Thoracic aorta (tissue), 2 donors: ENCODE measurements around the gene RFK. TPM values are rescaled to one million over a fixed set of nuclear protein-coding genes. Genes with fewer than 3 reads are reported as not detected.

Experiments
- ATAC-seq: fragments of 150-250 bp; one replicate; pipeline ENCODE4 v1.8.0; 2017; ENCODE audit warnings: low read depth; ENCODE audit not compliant: insufficient number of reproducible peaks, low FRiP score
- DNase-seq: peaks from one replicate; pipeline ENCODE4 v3.0.0-alpha.2; 2020; ENCODE audit warnings: low spot score
- H3K27ac ChIP-seq, 2 donors: fragments of 200-600 bp; sonication (generic); 1 replicate in 1 of 2; 2 replicates in 1 of 2; pipeline ENCODE4 v1.5.1; 2016; ENCODE audit warnings: mild to moderate bottlenecking in 2 of 2, moderate library complexity in 2 of 2
- H3K27me3 ChIP-seq: fragments of 200-600 bp; sonication (generic); replicated peaks from 2 replicates; pipeline ENCODE4 v1.6.0; 2016; ENCODE audit warnings: mild to moderate bottlenecking; ENCODE audit not compliant: insufficient read depth
- H3K36me3 ChIP-seq: fragments of 200-600 bp; sonication (generic); one replicate; pipeline ENCODE4 v1.5.1; 2016
- H3K4me1 ChIP-seq, 2 donors: fragments of 200-600 bp; sonication (generic); 1 replicate in 1 of 2; 2 replicates in 1 of 2; pipeline versions ENCODE4 v1.5.1 to v1.6.0; 2016; ENCODE audit warnings: low read depth in 2 of 2, mild to moderate bottlenecking in 1 of 2; ENCODE audit not compliant: control insufficient read depth in 1 of 2
- H3K4me3 ChIP-seq: fragments of 200-600 bp; sonication (generic); 2 replicates; pipeline ENCODE4 v1.5.1; 2016; ENCODE audit warnings: mild to moderate bottlenecking
- H3K9me3 ChIP-seq: fragments of 200-600 bp; sonication (generic); 2 replicates; pipeline ENCODE4 v1.5.1; 2016
- CTCF ChIP-seq: fragments of 200-600 bp; sonication (generic); IDR thresholded peaks from one replicate; pipeline ENCODE4 v1.5.1; 2019; ENCODE audit warnings: antibody characterized with exemption
- total RNA-seq, 2 donors: library from RNA; depleted of rRNA; stranded (reverse); fragments of >200 nt; gene quantifications; one replicate each; pipeline versions ENCODE4 v1.1.0 to v1.2.3, GENCODE V29; 2016

The RFK gene
- total RNA-seq, 2 donors from 2014 or later, result 21.6 to 33.4 TPM

- Histone ChIP-seq H3K27me3 (no peaks in the 10 kb centered on the region), H3K27ac (no peak overlapping the region), H3K4me3 (no peak overlapping the region), H3K36me3 (no peaks in the 10 kb centered on the region), H3K9me3 (no peaks in the 10 kb centered on the region), H3K4me1 (no peaks in the 10 kb centered on the region)
- no peak for TF ChIP-seq CTCF
- ATAC-seq, result no peak
- DNase-seq, result no peak
Measured at GRCh38 chr9:76354221-76354620, 40.0 kb downstream of the RFK start.

GRCh38 chr9:76353280-76353679 lies 40.9 kb downstream of the RFK start:
- TF ChIP-seq CTCF, result no peak
- no peaks in the 10 kb centered on the region for H3K4me1 ChIP-seq
- H3K9me3 ChIP-seq, result no peaks in the 10 kb centered on the region
- ATAC-seq, result no peak
- H3K4me3 ChIP-seq, result no peak overlapping the region
- no peaks in the 10 kb centered on the region for H3K36me3 ChIP-seq
- no peaks in the 10 kb centered on the region for H3K27me3 ChIP-seq
- DNase-seq, result no peak
- H3K27ac ChIP-seq, result no peak overlapping the region

GRCh38 chr9:76352026-76352620 lies 42.1 kb downstream of the RFK start:
- no peaks in the 10 kb centered on the region for H3K4me1 ChIP-seq
- no peak overlapping the region for H3K27ac ChIP-seq
- no peaks in the 10 kb centered on the region for H3K36me3 ChIP-seq
- TF ChIP-seq CTCF, result no peak
- DNase-seq, result no peak
- no peaks in the 10 kb centered on the region for H3K9me3 ChIP-seq
- H3K4me3 ChIP-seq, result no peak overlapping the region
- no peak for ATAC-seq
- no peaks in the 10 kb centered on the region for H3K27me3 ChIP-seq

GRCh38 chr9:76351006-76351405 lies 43.2 kb downstream of the RFK start:
- Histone ChIP-seq H3K9me3 (no peaks in the 10 kb centered on the region), H3K4me3 (no peak overlapping the region), H3K4me1 (no peaks in the 10 kb centered on the region), H3K27me3 (no peaks in the 10 kb centered on the region), H3K27ac (no peak overlapping the region), H3K36me3 (no peaks in the 10 kb centered on the region)
- TF ChIP-seq CTCF, result no peak
- DNase-seq, result no peak
- no peak for ATAC-seq

- DNase-seq, result no peak
- H3K36me3 ChIP-seq, result no peaks in the 10 kb centered on the region
Measured at GRCh38 chr9:76349865-76350264, 44.4 kb downstream of the RFK start.

More at GRCh38 chr9:76349865-76350264, 44.4 kb downstream of the RFK start:
- no peak for ATAC-seq
- TF ChIP-seq CTCF, result no peak
- H3K27ac ChIP-seq, result no peak overlapping the region
- H3K4me1 ChIP-seq, result no peaks in the 10 kb centered on the region
- H3K4me3 ChIP-seq, result no peak overlapping the region
- no peaks in the 10 kb centered on the region for H3K27me3 ChIP-seq
- H3K9me3 ChIP-seq, result no peaks in the 10 kb centered on the region
